ENCODE data around the gene GLDN.

GLDN gene

GRCh38 chr15:51363383-51363782 lies 21.9 kb downstream of the GLDN start:
- no peak for DNase-seq

- DNase-seq: no peak
Measured at GRCh38 chr15:51365417-51365816, 24.0 kb downstream of the GLDN start.

- DNase-seq: no peak
Measured at GRCh38 chr15:51366071-51366470, 24.6 kb downstream of the GLDN start.

- DNase-seq: peak; percentile 52
Measured at GRCh38 chr15:51366920-51367319, 25.5 kb downstream of the GLDN start.

- no peak for DNase-seq
Measured at GRCh38 chr15:51367322-51367976, 26.0 kb downstream of the GLDN start.

GRCh38 chr15:51368307-51368706 lies 26.9 kb downstream of the GLDN start:
- DNase-seq: no peak

- DNase-seq: peak; percentile 24
Measured at GRCh38 chr15:51368751-51369450, 27.4 kb downstream of the GLDN start.

- DNase-seq: no peak
Measured at GRCh38 chr15:51369451-51369761, 28.0 kb downstream of the GLDN start.

- no peak for DNase-seq
Measured at GRCh38 chr15:51371266-51371665, 29.8 kb downstream of the GLDN start.

- DNase-seq: no peak
Measured at GRCh38 chr15:51374131-51374530, 32.7 kb downstream of the GLDN start.

- DNase-seq: peak; percentile 26
Measured at GRCh38 chr15:51375966-51376640, 34.6 kb downstream of the GLDN start.

GRCh38 chr15:51377038-51377786 lies 35.8 kb downstream of the GLDN start:
- DNase-seq: peak; percentile 41

GRCh38 chr15:51378406-51378805 lies 37.0 kb downstream of the GLDN start:
- DNase-seq: no peak

- DNase-seq: no peak
Measured at GRCh38 chr15:51379390-51379789, 37.9 kb downstream of the GLDN start.

GRCh38 chr15:51380999-51381806 lies 39.7 kb downstream of the GLDN start:
- DNase-seq: peak; percentile 80

- peak; percentile 62 for DNase-seq
Measured at GRCh38 chr15:51382787-51383186, 41.3 kb downstream of the GLDN start.

- DNase-seq: no peak
Measured at GRCh38 chr15:51386029-51386428, 44.6 kb downstream of the GLDN start.

- DNase-seq: no peak
Measured at GRCh38 chr15:51386486-51386885, 45.0 kb downstream of the GLDN start.

GRCh38 chr15:51386960-51387698 lies 45.7 kb downstream of the GLDN start:
- no peak for DNase-seq

GRCh38 chr15:51387699-51388041 lies 46.2 kb downstream of the GLDN start:
- no peak for DNase-seq

- DNase-seq: no peak
Measured at GRCh38 chr15:51388726-51389125, 47.3 kb downstream of the GLDN start.
